AG08395 (cell line): ENCODE results near the gene IGF2BP1.
"Not testable (repeated sequence)": the region's sequence is repeated elsewhere in the genome, so short reads cannot be mapped to it uniquely, and the experiment has no call there.

ENCODE experiments used
- DNase-seq: peaks from one replicate; pipeline ENCODE4 v3.0.0; 2012; ENCODE audit warnings: mixed read lengths, low spot score

IGF2BP1 gene

GRCh38 chr17:49054342-49055092 is 57.3 kb downstream of the IGF2BP1 start:
- DNase-seq, result no peak

DNA sequence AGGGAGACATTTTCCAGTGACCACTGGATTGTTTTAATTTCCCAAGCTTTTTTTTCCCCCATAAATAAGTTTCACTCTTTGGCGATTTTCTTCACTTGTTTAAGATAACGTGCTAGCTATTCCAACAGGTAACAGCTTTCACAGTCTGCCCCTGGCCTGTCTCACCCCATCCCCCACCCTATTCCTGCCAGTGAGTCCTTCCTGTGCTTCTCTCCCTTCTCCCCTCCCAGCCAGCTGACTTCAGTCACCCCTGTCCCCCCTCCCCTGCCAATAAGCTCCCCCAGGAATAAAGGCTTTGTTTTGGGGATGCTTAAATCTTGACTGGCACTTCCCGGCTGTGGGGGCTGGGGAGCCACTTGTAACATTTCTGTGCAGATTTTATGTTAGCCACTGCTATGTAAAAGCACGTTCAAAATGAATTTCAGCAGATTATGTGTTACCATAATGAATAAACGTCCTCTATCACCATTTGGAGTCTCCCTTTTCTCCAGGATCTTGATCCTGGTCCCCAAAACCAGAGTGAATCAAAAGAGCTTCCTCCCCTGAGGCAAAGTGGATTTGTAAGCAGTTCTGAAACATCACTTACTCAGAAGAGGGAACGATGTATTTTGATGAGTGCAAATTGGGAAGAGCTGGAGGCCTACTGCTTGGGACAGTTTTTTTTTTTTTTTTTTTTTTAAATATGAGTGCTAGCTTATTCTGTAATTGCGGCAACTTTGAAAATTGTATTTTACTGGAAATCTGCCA is 58.2 kb downstream of the IGF2BP1 start:
- no peak for DNase-seq

GRCh38 chr17:49061524-49061943 is 64.3 kb downstream of the IGF2BP1 start:
- DNase-seq, result no peak

- DNase-seq, result no peak
Observed at GRCh38 chr17:49063652-49064051, 66.5 kb downstream of the IGF2BP1 start.

DNA sequence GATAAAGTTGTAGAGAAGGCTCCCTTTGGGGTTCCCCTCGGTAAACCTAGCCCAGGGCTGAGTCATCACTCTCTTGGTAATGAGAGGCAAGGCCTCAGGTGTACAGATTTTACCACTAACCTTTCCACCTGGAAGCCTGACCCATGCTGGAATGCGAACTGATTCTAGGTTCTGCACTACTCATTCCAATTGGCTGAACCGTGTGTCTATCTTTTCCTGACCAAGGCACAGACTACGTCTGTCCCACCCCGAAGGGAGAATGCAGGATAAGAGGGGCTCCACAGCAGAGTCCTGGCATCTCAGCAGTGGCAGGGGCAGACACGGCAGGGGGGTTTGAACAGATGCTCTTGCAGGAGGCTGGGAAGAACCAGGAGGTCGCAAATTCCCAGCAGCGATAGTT is 70.0 kb downstream of the IGF2BP1 start:
- no peak for DNase-seq

DNA sequence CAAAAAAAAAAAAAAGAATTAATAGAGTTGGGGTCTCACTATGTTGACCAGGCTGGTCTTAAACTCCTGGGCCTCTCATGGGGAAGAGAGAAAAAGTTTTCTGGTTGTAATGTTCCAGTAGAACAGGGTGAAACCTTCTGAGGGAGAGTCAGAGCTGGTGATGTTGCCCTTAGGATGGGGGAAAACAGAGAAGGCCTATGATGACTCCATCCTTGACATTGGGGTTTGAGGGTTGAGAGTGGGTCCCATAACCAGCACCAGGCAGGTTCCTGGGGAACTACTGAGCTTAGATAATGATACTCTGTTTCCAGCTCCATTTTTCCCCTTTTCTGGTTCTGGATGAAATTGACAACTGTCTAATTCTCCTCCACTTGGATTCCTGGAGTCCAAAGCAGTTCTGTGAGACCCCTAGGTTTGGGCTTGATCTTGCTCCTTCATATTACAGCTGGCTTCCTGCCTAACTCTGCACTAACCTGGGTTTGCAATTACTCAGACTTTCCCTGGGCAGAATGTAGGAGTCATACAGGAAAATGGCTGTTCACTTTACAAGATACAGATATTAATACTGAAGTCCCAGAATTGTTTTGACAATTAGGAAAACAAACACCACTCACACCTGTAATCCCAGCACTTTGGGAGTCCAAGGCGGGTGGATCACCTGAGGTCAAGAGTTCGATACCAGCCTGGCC is 72.5 kb downstream of the IGF2BP1 start:
- DNase-seq, result no peak

- no peak for DNase-seq
Observed at GRCh38 chr17:49071106-49071505, 73.9 kb downstream of the IGF2BP1 start.

GRCh38 chr17:49074851-49075540 is 77.8 kb downstream of the IGF2BP1 start:
- DNase-seq, result no peak

DNA sequence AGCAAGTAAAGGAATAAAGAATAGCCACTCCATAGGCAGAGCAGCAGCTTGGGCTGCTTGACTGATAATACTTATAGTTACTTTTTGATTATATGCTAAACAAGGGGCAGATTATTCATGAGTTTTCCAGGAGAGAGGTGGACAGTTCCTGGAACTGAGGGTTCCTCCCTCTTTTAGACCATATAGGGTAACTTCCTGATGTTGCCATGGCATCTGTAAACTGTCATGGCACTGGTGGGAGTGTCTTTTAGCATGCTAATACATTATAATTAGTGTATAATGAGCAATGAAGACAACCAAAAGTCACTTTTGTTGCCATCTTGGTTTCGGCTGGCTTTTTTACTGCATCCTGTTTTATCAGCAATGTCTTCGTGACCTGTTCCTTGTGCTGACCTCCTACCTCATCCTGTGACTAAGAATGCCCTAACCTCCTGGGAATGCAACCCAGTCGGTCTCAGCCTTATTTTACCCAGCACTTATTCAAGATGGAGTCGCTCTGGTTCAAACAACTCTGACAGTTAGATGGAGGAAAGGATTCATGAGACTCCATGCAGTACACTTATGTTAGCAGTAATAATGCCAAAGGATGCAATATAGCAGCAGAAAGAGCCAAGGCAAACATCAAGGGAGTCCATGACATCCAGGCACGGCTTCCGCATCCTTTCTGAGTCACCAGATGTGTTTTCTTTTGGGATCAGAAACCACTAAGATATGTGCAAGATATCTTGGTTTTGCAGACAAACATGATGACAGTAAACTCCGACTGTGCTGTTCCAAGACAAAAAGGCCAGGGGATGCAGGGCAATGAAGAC is 79.6 kb downstream of the IGF2BP1 start:
- DNase-seq, result peak; percentile 72

GRCh38 chr17:49078248-49078647 is 81.1 kb downstream of the IGF2BP1 start:
- DNase-seq, result no peak

DNA sequence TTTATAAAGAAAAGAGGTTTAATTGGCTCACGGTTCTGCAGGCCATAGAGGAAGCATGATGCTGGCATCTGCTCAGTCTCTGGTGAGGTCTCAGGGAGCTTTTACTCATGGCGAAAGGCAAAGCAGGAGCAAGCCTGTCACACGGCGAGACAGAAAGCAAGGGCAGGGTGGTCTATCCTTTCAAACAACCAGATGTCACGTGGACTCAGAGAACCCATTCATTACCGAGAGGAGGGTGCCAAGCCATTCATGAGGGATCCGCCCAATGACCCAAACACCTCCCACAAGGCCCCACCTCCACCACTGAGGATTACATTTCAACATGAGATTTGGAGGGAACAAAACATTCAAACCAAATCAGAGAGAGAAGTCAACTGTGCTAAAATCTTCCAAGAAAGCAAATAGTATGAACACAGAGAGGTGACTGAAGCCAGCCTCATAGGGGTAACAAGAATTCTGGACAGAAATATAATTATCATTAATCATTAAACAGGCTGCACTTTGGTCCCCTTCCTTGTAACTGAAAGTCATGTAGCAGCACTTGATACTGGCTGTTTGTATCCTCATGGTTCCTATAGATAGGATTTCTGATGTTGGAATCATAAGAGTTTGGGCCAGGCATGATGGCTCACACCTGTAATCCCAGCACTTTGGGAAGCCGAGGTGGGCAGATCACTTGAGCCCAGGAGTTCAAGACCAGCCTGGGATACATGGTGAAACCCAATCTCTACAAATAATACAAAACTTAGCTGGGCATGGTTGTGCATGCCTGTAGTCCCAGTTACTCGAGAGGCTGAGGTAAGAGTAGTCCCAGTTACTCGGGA is 82.9 kb downstream of the IGF2BP1 start:
- DNase-seq, result no peak

- DNase-seq, result no peak
Observed at GRCh38 chr17:49082231-49082630, 85.0 kb downstream of the IGF2BP1 start.

GRCh38 chr17:49085046-49085445 is 87.9 kb downstream of the IGF2BP1 start:
- not testable (repeated sequence) for DNase-seq

GRCh38 chr17:49085565-49086315 is 88.6 kb downstream of the IGF2BP1 start:
- no peak for DNase-seq

GRCh38 chr17:49086316-49086605 is 89.1 kb downstream of the IGF2BP1 start:
- no peak for DNase-seq

GRCh38 chr17:49086649-49087048 is 89.5 kb downstream of the IGF2BP1 start:
- DNase-seq, result no peak

GRCh38 chr17:49089094-49089493 is 91.9 kb downstream of the IGF2BP1 start:
- DNase-seq, result no peak

DNA sequence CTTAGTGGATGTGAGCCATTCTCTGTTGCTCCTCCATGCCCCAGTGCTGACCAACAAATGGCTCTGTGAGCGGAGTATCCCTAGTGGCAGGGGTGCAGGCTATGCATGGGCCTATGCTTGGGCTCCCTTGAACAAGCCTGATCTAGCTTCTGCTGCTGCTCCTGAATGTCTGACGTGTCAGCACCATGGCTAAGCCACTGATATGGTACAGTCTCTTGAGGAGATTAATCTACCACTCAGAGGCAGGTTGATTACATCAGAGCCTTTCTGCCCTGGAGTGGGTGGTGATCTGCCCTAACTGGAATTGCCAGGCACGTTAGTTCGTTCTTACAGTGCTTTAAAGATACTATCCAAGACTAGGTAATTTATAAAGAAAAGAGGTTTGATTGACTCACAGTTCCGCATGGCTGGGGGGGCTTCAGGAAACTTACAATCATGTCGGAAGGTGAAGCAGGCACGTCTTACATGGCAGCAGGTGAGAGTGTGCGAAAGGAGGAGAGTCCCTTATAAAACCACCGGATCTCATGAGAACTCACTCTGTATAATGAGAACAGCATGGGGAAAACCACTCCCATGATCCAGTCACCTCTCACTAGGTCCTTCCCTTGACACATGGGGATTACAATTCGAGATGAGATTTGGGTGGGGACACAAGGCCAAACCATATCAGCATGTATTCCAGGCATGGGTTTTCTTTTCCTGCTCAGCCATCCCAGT is 93.9 kb downstream of the IGF2BP1 start:
- DNase-seq, result no peak

- DNase-seq, result no peak
Observed at GRCh38 chr17:49093131-49093530, 95.9 kb downstream of the IGF2BP1 start.
